ENCODE results near the gene METTL4.

GRCh38 chr18:2589345-2590068 is 18.2 kb upstream of the METTL4 start:
- no peak for TF ChIP-seq CTCF (conservative IDR thresholded peaks at IDR 0.05; ENCODE audit: low read depth, low read length)
- TF ChIP-seq EZH2 (IDR thresholded peaks at IDR 0.05; ENCODE audit: low read length, unreplicated experiment): no peak
